ENCODE data around the gene MT1E. TPM values are rescaled to one million over a fixed set of nuclear protein-coding genes. Genes with fewer than 3 reads are reported as not detected.
A peak's percentile ranks its signal among the peaks of the same experiment; 100 is the strongest.

MT1E gene
- total RNA-seq, 1 experiment from 2014 or later, result 383 TPM

GRCh38 chr16:56600398-56600999 is 25.1 kb upstream of the MT1E start:
- BruUV-seq (replicated peaks), result no TSS peak

More at GRCh38 chr16:56600398-56600999, 25.1 kb upstream of the MT1E start:
- CTCF ChIA-PET, result interaction anchor here (0.6 to 2.1 kb wide), 19 partner anchors 8 to 244 kb away, joined by 3 to 25 read pairs (median 4); partner anchors contain the start of genes MT1E and MT2A
- Histone ChIP-seq H3K4me2 (ENCODE audit: low read length) (peak overlapping the region; percentile 52), H3K9me2 (ENCODE audit: insufficient read depth) (no peaks in the 10 kb centered on the region), H4K20me1 (ENCODE audit: insufficient read depth) (no peaks in the 10 kb centered on the region), H3K4me1 (ENCODE audit: control insufficient read depth in 1 of 2, insufficient read depth in 2 of 2, low read length in 2 of 2) (peaks cover 7 to 28% of the 10 kb centered on the region in 2 experiments; a peak in 3 of 4 replicates), H3K27ac (ENCODE audit: low read depth, low read length) (no peak overlapping the region), H3K36me3 (ENCODE audit: control insufficient read depth in 1 of 2, insufficient read depth in 2 of 2, low read length in 2 of 2) (no peaks in the 10 kb centered on the region), H2AFZ (ENCODE audit: low read depth, low read length, poor library complexity, severe bottlenecking) (peak overlapping the region; percentile 94), H3K9me3 (ENCODE audit: control insufficient read depth in 1 of 2, insufficient read depth in 1 of 2, low read depth in 1 of 2, low read length in 2 of 2) (no peaks in the 10 kb centered on the region), H3K9ac (ENCODE audit: low read length) (no peak overlapping the region), H3K4me3 (replicated peaks in 1 of 2; ENCODE audit: low read depth in 1 of 2, low read length in 2 of 2) (no peak overlapping the region), H3K79me2 (ENCODE audit: insufficient read depth, low read length) (no peaks in the 10 kb centered on the region), H3K27me3 (ENCODE audit: insufficient read depth, low read length) (no peaks in the 10 kb centered on the region)
- DNase-seq (ENCODE audit: low read depth, low spot score) (peak; percentile 55), ATAC-seq (peak; percentile 86)
- RAD21 ChIA-PET (ENCODE audit: low non-redundant PET in 1 of 2, low total read pairs in 2 of 2, uncharacterized antibody in 2 of 2, unreplicated experiment in 2 of 2), result interaction anchor here (0.5 to 1.9 kb wide), 5 partner anchors 25 to 145 kb away, joined by 3 to 13 read pairs (median 4); no protein-coding TSS in a partner anchor
- intact Hi-C loops (cut with micrococcal nuclease), result loop anchor here (2.0 kb wide), 1 partner anchor 86 kb away; no protein-coding TSS in a partner anchor
- POLR2A ChIA-PET, result interaction anchor here (0.6 to 2.2 kb wide), 3 partner anchors 8 to 26 kb away, joined by 3 to 10 read pairs (median 7); partner anchors contain the start of genes MT1E and MT2A
- TF ChIP-seq YY1 (IDR thresholded peaks at IDR 0.05; ENCODE audit: extremely low read depth, insufficient replicate concordance, low read depth, low read length) (peak; percentile 61), EGR1 (IDR thresholded peaks at IDR 0.05; ENCODE audit: low read depth) (no peak), FOSL1 (IDR thresholded peaks at IDR 0.05; ENCODE audit: low read depth) (no peak), MAX (IDR thresholded peaks at IDR 0.05) (no peak), TCF7L2 (IDR thresholded peaks at IDR 0.05; ENCODE audit: borderline replicate concordance, extremely low read depth, insufficient read depth, insufficient read length) (no peak), SIN3A (IDR thresholded peaks at IDR 0.05; ENCODE audit: low read depth) (no peak), ATF3 (IDR thresholded peaks at IDR 0.05) (no peak), CBX3 (IDR thresholded peaks at IDR 0.05; ENCODE audit: low read depth) (no peak), POLR2A (IDR thresholded peaks at IDR 0.05; ENCODE audit: borderline replicate concordance, extremely low read depth, insufficient read depth, insufficient read length) (no peak), CTCF (IDR thresholded peaks at IDR 0.05 in 2 of 3, conservative IDR thresholded peaks at IDR 0.05 in 1 of 3; ENCODE audit: borderline replicate concordance in 1 of 3, insufficient read depth in 1 of 3, low read depth in 2 of 3, low read length in 2 of 3) (peak in 2 of 3 experiments; percentile 80 to 81; a peak in 4 of 6 replicates), ZNF274 (IDR thresholded peaks at IDR 0.05; ENCODE audit: low read depth, low read length) (no peak), ELF1 (IDR thresholded peaks at IDR 0.05; ENCODE audit: borderline replicate concordance, low read depth) (no peak)
